ENCODE results near the gene EPS8L3. TPM values are rescaled to one million over a fixed set of nuclear protein-coding genes. Genes with fewer than 3 reads are reported as not detected.
"Not testable (repeated sequence)": the region's sequence is repeated elsewhere in the genome, so short reads cannot be mapped to it uniquely, and the experiment has no call there.

Gene EPS8L3
- total RNA-seq, 1 experiment from 2014 or later = not detected

DNA sequence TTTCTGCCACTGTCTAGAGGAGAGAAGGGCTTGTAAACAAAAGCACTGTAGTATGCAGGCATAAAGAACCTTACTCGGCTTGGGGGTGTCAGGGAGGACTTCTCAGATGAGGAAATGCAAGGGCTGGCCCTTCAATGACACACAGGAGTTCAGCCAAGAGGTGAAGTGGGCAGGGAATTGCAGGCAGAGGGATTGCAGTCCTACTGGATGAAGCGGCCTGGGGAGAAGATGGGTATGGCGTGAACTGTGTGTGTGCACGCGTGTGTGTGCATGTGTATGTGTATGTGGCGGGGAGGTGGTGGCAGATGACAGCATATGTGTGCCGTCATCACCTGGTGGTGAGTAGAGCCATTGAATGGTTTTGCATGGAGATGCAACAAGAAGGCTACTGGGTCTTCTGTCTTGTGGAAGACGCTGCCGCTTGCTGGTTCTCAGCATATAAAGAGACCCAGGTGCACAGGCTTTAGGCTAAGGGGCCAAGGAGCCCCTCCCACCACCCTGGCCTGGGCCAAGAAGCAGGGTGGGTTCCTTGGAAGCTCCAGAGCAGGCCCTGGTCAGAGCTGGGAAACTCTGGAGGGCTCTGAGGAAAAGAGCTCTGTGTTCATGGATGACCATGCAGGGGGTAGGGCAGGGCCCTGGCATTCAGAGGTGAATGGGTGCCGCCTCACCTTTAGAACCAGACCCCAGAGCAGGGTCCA lies 4.1 kb upstream of the EPS8L3 start:
- Histone ChIP-seq H3K4me1 (0 out of 2 replicates have a peak, but pooled peaks cover 6% of the 10 kb centered on the region), H3K27me3 (peaks cover 26% of the 10 kb centered on the region), H3K27ac (no peak overlapping the region), H3K4me3 (no peak overlapping the region), H3K9me3 (replicated peaks) (no peaks in the 10 kb centered on the region), H3K36me3 (no peaks in the 10 kb centered on the region)
- no peak for DNase-seq

DNA sequence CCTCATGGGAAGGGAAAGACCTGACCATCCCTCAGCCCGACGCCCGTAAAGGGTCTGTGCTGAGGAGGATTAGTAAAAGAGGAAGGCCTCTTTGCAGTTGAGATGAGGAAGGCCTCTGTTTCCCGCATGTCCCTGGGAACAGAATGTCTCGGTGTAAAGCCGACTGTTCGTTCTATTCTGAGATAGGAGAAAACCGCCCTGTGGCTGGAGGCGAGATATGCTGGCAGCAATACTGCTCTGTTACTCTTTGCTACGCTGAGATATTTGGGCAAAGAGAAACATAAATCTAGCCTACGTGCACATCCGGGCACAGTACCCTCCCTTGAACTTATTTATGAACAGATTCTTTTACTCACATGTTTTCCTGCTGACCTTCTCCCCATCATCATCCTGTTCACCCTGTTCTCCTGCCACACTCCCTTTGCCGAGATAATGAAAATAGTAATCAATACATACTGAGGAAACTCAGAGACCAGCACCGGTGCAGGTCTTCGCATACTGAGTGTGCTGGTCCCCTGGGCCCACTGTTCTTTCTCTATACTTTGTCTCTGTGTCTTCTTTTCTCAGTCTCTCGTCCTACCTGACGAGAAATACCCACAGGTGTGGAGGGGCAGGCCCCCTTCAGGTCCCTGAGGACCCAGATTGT lies 3.4 kb upstream of the EPS8L3 start:
- not testable (repeated sequence) for H3K36me3 ChIP-seq; H3K4me1 ChIP-seq; H3K27ac ChIP-seq; DNase-seq; H3K4me3 ChIP-seq; H3K9me3 ChIP-seq (replicated peaks)
- peaks cover 31% of the 10 kb centered on the region for H3K27me3 ChIP-seq

DNA sequence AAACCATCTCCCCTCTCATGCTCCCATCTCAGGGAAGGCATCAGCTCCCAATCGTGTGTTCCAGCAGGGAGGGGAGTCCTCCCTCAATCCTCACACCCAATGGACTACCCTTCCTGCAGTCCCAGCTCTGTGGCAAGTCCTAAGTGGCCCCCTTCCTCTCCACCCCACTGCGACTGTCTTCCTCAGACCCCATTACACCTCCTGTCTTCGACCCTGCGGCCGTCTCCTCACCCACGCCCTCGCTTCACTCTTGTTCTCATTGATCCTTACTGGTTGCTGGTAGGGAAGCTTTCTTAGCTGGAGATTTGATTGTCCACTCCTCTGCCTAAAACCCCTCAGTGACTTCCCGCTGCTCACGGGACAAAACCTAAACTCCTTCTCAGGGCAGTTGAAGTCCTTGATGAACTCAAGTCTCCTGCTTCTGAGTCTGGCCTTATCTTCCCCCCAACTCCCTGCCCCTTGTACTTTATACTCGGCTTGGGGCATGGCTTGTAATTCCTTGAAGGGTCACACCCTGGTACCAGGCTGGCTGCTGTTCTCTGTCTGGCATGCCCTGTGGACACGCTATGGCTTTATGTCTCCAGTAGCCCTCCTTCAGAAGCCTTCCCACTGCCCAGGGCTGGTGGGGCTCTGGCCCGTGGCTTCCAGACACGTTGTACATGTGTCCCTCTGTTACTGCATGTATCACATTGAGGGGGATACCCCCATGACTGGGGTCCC lies 2.3 kb upstream of the EPS8L3 start:
- H3K4me1 ChIP-seq = 0 out of 2 replicates have a peak, but pooled peaks cover 3% of the 10 kb centered on the region
- no peaks in the 10 kb centered on the region for H3K36me3 ChIP-seq
- H3K27me3 ChIP-seq = peaks cover 29% of the 10 kb centered on the region
- no peak overlapping the region for H3K4me3 ChIP-seq
- no peaks in the 10 kb centered on the region for H3K9me3 ChIP-seq (replicated peaks)
- DNase-seq = no peak
- no peak overlapping the region for H3K27ac ChIP-seq

DNA sequence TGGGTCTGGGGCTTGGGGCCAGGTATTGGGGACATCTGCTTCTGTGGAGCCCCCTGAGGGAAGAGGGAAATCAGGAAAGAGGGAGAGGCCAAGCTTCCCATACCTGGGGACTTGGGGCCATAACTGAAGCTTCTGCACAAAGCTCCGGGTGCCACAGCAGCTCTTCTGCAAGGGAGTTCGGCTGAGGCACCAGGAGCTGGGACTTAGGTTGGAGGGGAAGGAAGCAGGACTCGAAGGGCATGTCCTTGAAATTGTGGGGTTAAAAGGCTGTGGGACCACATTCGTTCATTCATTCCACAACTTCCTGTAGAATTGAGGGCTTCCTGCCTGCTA lies 1.7 kb upstream of the EPS8L3 start:
- H3K9me3 ChIP-seq (replicated peaks) = no peaks in the 10 kb centered on the region
- no peak overlapping the region for H3K27ac ChIP-seq
- H3K36me3 ChIP-seq = no peaks in the 10 kb centered on the region
- H3K27me3 ChIP-seq = peaks cover 23% of the 10 kb centered on the region
- H3K4me3 ChIP-seq = no peak overlapping the region
- DNase-seq = no peak
- H3K4me1 ChIP-seq = no peaks in the 10 kb centered on the region

DNA sequence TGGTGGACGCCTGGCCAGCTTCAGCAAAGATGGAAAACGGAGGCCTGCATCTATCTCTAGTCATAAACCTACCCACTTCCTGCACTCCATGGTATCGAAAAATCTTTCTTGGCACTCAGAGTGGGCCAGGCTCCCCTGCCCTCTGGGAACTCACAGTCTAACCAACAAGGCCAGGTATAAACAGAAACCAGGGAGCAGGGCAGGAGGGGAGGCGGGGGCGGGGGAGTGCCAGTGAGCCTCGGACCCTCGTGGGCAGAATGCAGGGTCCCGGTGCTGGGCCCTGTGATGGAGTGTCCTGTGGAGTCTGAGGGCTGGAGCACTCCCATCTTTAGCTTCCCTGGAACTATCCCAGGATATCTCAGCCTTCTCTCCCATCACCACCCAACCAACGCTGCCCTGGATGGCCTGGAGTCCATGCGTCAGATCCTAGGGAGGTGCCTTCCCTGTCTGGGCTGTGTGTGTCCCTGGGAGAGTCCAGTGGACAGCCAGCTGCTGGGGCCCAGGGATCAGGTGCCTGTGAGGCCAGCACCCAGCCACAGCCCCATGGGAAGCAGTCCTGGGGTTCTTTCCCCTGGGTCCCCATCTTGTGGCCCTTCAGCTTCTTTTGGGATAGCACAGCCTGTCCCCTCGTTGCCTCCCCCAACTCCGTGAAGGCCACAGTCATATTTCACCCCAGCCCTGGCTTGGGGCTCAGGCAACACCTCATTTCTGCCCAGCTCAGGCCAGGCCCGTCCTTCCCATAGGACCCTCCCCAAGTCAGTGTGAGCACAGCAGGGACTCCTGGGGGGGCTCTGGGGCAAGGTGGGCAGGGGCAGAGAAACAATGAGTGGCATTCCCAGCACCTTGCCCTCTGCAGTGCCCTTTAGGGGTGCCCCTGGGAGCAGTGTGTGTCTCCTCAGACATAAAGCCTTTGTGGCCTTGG lies 1.1 kb upstream of the EPS8L3 start:
- H3K27me3 ChIP-seq = peaks cover 18% of the 10 kb centered on the region
- no peaks in the 10 kb centered on the region for H3K36me3 ChIP-seq
- no peak for DNase-seq
- no peak overlapping the region for H3K4me3 ChIP-seq
- H3K4me1 ChIP-seq = no peaks in the 10 kb centered on the region
- no peaks in the 10 kb centered on the region for H3K9me3 ChIP-seq (replicated peaks)
- no peak overlapping the region for H3K27ac ChIP-seq

DNA sequence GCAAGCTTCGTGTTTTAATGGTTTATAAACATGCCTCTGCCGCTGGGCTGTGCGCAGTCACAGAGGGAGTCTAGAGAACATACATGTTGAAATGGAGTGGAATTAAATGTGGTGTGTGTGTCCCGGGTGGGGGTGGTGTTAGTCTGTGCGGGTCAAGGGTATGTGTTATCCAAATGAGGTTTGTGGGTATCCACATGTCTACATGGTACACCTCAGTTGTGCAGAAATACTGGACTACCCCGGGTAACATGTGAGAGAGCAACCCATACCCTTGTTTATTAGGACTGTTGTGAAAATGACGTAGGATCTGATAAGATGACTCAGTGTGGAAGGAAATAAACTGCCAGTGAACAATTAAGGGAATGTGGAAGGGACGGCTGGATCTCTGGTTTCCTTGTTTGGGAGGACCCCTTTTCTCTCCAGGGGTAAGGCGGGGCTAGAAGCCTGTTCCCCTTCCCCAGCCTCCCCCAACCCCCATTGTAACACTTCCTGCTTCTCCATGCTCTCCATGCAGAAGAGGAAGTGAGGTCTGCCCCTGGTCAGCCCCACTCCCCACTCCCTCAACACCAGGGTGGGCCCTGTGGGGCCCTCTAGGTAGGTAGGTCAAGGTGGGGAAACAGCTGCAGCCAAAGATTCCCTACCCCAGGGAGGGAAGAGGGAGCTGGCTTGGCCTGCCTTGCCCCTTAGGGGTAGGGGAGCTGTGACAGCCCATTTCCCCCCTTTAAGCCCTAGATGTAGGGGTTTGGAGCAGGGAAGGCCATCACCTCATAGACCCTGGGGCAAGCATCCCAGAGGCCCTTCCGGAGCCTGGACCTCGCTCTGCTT lies 690 bp downstream of the EPS8L3 start:
- no peak overlapping the region for H3K27ac ChIP-seq
- no peak for DNase-seq

DNA sequence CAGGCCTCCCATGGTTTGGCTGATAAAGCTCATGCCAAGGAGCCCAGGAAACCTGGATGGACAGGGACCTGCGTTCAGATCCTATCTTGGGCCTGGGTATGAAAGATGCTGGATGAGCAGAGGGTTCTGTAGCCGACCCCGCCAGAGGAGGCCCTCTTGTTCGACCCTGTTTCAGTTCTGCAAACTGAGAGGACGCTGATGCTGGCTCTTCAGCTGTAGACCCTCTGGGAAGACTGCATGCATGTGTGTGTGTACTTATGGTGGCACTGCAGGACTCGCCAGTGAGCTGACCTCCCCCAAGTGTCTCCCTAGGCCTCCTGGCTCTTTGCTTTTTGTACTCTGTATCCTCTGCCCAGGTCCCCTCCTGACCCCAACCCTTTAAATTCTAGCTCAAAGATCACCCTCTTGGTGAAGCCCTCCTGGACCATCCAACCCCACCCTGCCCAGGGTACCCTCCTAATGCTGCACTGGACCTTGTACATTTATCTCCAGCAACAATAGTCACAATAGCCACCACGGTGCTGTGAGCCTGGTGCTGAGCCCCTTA lies 1.6 kb downstream of the EPS8L3 start:
- Histone ChIP-seq H3K27me3 (peaks cover 18% of the 10 kb centered on the region), H3K4me3 (no peak overlapping the region), H3K9me3 (replicated peaks) (no peaks in the 10 kb centered on the region), H3K4me1 (no peaks in the 10 kb centered on the region), H3K27ac (no peak overlapping the region), H3K36me3 (no peaks in the 10 kb centered on the region)
- DNase-seq = no peak

More for the DNA sequence above, 690 bp downstream of the EPS8L3 start:
- no peak overlapping the region for H3K4me3 ChIP-seq
- H3K9me3 ChIP-seq (replicated peaks) = no peaks in the 10 kb centered on the region
- no peaks in the 10 kb centered on the region for H3K36me3 ChIP-seq
- peaks cover 18% of the 10 kb centered on the region for H3K27me3 ChIP-seq
- no peaks in the 10 kb centered on the region for H3K4me1 ChIP-seq

DNA sequence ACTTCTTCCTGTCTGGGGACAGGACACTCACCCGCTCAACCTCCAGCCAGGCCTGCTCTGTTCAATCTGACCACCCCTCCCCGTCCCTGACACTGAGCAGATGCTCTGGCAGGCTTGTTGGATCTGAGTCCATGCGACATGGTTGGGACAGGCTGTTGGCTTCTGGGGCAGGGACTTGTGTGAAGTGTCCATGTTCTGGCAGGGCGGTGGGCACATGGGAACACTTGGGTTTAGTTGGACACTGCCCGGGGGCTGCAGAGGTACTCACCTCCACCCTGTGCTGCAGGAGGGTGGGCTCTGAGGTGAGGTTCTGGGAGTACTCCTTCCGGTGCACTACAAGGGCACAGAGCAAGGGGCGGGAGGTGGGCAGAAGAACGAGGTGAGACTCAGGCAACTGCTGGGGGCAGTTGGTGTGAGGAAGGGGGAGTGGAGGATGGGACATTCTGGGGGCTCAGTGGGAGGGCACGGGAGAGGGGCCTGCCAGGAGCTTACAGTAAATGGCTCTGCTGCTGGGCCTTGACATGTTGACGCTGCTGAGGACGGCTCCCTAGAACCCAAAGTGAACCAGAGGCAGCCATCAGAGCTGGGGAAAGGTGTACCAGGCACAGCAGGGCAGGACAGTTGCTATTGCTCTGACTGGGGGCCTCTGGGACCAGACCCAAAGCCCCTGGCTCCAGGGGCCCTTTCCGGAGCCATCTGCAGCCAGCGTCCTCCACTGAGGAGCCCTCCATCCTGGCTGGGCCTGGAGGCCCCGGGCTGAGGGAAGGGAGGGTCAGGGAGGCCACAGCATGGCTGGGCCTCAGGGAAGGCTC lies 2.3 kb downstream of the EPS8L3 start:
- Histone ChIP-seq H3K27ac (no peak overlapping the region), H3K4me1 (no peaks in the 10 kb centered on the region), H3K36me3 (no peaks in the 10 kb centered on the region), H3K27me3 (peaks cover 18% of the 10 kb centered on the region), H3K9me3 (replicated peaks) (no peaks in the 10 kb centered on the region), H3K4me3 (no peak overlapping the region)
- DNase-seq = no peak

DNA sequence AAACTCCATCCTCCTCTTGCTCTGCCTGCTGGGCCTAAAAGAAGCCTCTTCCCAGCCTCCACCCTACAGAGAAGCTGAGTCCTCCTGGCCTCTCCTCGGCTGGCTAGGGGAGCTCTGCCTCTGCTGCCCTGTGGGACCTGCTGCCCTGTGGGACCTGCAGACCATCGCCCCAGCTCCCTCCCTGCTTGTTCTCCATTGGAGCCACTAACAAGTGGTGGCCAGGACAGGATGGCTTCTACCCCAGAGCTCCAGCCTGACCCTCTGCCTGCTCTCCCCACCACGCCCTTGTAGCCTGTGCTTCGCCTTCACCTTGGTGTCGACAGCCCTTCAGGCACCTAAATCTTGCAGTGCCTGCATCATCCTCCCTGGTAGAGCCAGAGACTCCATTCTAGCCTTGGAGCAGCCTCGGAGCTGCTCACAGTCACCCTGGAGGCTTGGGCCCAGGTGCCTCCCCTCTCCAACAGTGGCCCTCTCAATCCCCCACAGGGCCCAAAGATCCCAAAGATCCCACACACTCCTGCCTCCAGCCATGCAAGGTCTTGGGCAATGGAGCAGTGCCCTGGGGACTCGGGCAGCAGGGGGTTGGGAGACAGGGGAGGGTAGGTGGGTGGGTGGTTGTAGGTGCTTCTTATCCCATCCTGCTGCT lies 3.0 kb downstream of the EPS8L3 start:
- H3K4me3 ChIP-seq = no peak overlapping the region
- no peak overlapping the region for H3K27ac ChIP-seq
- no peaks in the 10 kb centered on the region for H3K9me3 ChIP-seq (replicated peaks)
- no peak for DNase-seq
- H3K27me3 ChIP-seq = peaks cover 14% of the 10 kb centered on the region
- H3K36me3 ChIP-seq = no peaks in the 10 kb centered on the region
- H3K4me1 ChIP-seq = no peaks in the 10 kb centered on the region

DNA sequence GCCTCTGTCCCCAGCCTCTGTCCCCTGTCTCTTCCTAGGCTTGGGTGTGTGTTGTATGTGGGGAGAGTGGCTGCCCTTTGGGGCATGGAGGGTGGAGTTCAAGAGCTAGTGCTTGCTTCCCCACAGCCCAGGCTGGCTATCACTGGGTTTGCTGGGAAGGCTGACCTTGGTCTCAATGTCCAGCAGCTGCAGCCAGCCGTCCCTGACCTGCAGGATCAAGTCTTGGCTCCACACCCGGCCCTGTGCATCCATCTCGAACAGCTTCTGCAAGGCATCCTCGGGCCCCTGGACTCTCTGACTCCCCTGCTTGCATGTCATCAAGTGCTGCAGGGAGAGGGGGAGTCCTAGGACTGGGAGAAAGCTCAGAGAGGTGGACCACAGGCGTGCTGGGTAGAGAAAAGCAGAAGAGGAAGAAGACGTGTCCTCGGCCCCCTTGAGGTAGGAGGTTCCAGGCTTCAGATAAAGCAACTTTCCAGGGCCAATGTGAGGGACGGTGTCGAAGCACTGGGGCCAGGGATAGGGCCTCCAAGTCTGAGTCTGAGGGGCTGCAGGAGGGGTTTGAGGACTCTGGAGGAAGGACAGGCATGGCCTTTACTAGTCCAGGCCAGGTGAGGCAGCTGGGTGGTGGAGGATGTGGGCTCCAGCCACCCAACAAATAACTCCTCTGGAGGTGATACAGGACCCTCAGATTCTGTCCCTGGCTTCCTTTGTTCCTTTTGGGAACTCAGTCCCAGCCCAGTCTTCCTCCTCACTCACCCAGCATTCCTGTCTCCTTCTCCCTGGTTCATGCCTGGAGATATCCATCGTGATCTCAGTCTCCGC lies 4.0 kb downstream of the EPS8L3 start:
- Histone ChIP-seq H3K4me3 (no peak overlapping the region), H3K27me3 (peaks cover 12% of the 10 kb centered on the region), H3K27ac (no peak overlapping the region), H3K9me3 (replicated peaks) (no peaks in the 10 kb centered on the region), H3K36me3 (no peaks in the 10 kb centered on the region), H3K4me1 (no peaks in the 10 kb centered on the region)
- no peak for DNase-seq

DNA sequence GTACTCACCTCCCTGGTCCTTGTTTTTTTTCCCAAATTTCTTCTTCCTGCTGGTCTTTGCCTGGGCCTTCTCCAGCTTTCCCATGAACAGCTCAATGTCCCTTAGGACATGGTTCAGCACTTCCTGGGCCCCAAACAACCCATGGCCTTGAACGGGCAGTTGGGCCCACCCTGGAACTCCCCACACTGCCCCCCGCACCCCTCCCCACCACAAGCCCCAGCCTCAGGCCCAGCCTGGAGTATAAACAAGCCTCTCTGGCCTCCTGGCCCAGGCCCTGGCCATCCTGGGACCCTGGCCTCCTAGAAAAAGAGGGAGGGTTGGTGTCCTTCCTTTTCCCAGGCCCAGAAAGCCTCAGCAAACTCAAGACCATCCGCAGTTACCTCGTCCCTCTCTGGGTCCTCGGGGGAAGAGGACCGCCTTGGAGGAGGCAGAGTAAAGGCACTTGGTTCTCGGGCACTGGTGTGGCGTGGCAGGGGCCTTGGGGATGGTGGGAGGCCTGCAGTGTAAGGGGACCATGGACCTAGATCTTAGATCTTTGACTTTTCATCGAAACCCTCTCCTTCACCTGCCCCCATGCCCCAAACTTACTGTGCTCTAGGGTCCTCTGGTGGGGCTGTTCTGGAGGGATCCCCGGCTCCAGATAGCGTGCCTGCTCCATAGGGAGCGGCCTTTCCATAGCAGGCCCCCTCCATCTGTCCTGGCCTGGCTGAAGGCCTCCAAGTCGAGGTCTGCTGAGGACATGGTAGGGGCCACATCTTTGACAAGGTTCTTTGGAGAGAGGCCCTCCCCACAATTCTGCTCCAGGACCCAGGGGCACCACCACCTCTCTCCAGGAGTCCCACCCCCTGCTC lies 5.6 kb downstream of the EPS8L3 start:
- Histone ChIP-seq H3K9me3 (replicated peaks) (no peaks in the 10 kb centered on the region), H3K4me3 (no peak overlapping the region), H3K27me3 (peaks cover 7% of the 10 kb centered on the region), H3K36me3 (no peaks in the 10 kb centered on the region), H3K27ac (no peak overlapping the region), H3K4me1 (no peaks in the 10 kb centered on the region)
- DNase-seq = no peak

All from SJCRH30 (cell line).